PC-3 (cell line): ENCODE results near the gene FOXJ3. TPM values are rescaled to one million over a fixed set of nuclear protein-coding genes. Genes with fewer than 3 reads are reported as not detected.

Experiments
- ATAC-seq: fragments of 200-7000 bp; cut with Tn5 transposase; 2 replicates; pipeline ENCODE4 v1.9.1; 2020; ENCODE audit warnings: mild to moderate bottlenecking, moderate library complexity
- BruUV-seq: library from RNA; stranded (reverse); fragments of 400-500 nt; replicated peaks from 2 replicates; lab custom pipeline; 2021; lab: Mats Ljungman, UMichigan
- CTCF ChIA-PET: fragments of 300-600 bp; sonication (Branson Sonifier 250); formaldehyde crosslinking; loops from one replicate; lab custom pipeline; 2022; ENCODE audit warnings: antibody characterized with exemption; lab: Charles Lee
- POLR2A ChIA-PET: fragments of 300-600 bp; sonication (Branson Sonifier 250); formaldehyde crosslinking; loops from one replicate; lab custom pipeline; 2022; ENCODE audit warnings: antibody characterized with exemption; ENCODE audit not compliant: unreplicated experiment; lab: Charles Lee
- DNase-seq: peaks from one replicate; pipeline ENCODE4 v3.0.0-alpha.2; 2015
- H2AFZ ChIP-seq: fragments of 300-600 bp; sonication (generic); 2 replicates; pipeline ENCODE4 v1.6.0; 2016; ENCODE audit warnings: antibody characterized with exemption, low read length
- H3F3A ChIP-seq: fragments of 300-600 bp; sonication (generic); one replicate; pipeline ENCODE4 v1.6.0; 2017; ENCODE audit warnings: antibody characterized with exemption, low read length, control low read depth, mild to moderate bottlenecking; ENCODE audit not compliant: unreplicated experiment
- H3K27ac ChIP-seq: fragments of 300-600 bp; sonication (generic); 2 replicates; pipeline ENCODE4 v1.5.1; 2016; ENCODE audit warnings: mild to moderate bottlenecking, low read length
- H3K27me3 ChIP-seq: fragments of 300-600 bp; sonication (generic); 2 replicates; pipeline ENCODE4 v1.6.1; 2016; ENCODE audit warnings: low read length, mixed read lengths
- H3K36me3 ChIP-seq: fragments of 300-600 bp; sonication (generic); 2 replicates; pipeline ENCODE4 v1.6.1; 2016; ENCODE audit warnings: low read depth, mixed run types, low read length, mixed read lengths
- H3K4me1 ChIP-seq: fragments of 300-600 bp; sonication (generic); 2 replicates; pipeline ENCODE4 v1.5.1; 2016; ENCODE audit warnings: low read length; ENCODE audit not compliant: insufficient read depth
- H3K4me2 ChIP-seq: fragments of 300-600 bp; sonication (generic); 2 replicates; pipeline ENCODE4 v1.6.0; 2016; ENCODE audit warnings: low read length
- H3K4me3 ChIP-seq: fragments of 300-600 bp; sonication (generic); 2 replicates; pipeline ENCODE4 v1.5.1; 2016; ENCODE audit warnings: mild to moderate bottlenecking, low read length, mixed read lengths
- H3K79me2 ChIP-seq: fragments of 300-600 bp; sonication (generic); 2 replicates; pipeline ENCODE4 v1.6.1; 2017; ENCODE audit warnings: low read length, mixed read lengths
- H3K9ac ChIP-seq: fragments of 300-600 bp; sonication (generic); 2 replicates; pipeline ENCODE4 v1.6.0; 2016; ENCODE audit warnings: mild to moderate bottlenecking, low read length
- H3K9me2 ChIP-seq: fragments of 300-600 bp; sonication (generic); replicated peaks from 2 replicates; pipeline ENCODE4 v1.6.1; 2016; ENCODE audit warnings: mixed run types, low read length, mixed read lengths
- H3K9me3 ChIP-seq: fragments of 300-600 bp; sonication (generic); 2 replicates; pipeline ENCODE4 v1.6.1; 2016; ENCODE audit warnings: low read length, mixed read lengths
- H4K20me1 ChIP-seq: fragments of 300-600 bp; sonication (generic); 2 replicates; pipeline ENCODE4 v1.6.1; 2016; ENCODE audit warnings: low read length, mixed read lengths
- EZH2 ChIP-seq: fragments of 300-600 bp; sonication (generic); IDR thresholded peaks from one replicate; pipeline ENCODE4 v1.6.1; 2017; ENCODE audit warnings: antibody characterized with exemption, mild to moderate bottlenecking, low read length; ENCODE audit not compliant: unreplicated experiment
- EZH2phosphoT487 ChIP-seq: fragments of 300-600 bp; sonication (generic); IDR thresholded peaks from 2 replicates; pipeline ENCODE4 v1.6.1; 2018; ENCODE audit warnings: mild to moderate bottlenecking, antibody characterized with exemption, low read length, borderline replicate concordance
- intact Hi-C: fragments of 100-400 bp; cut with micrococcal nuclease; formaldehyde crosslinking; loops from 2 replicates; pipeline ENCODE4 v1.9.0; 2023
- total RNA-seq: library from RNA; depleted of rRNA; stranded (reverse); fragments of >200 nt; gene quantifications from 2 replicates; pipeline ENCODE4 v1.2.3, GENCODE V29; 2014
- TF ChIP-seq, protein P1 (sequence below): fragments of 300-600 bp; sonication (generic); conservative IDR thresholded peaks from 2 replicates; pipeline ENCODE4 v1.5.1; 2017; ENCODE audit warnings: antibody characterized with exemption, low read depth, mild to moderate bottlenecking, low read length

FOXJ3 gene
- total RNA-seq, 1 experiment from 2014 or later = 23.4 TPM

DNA sequence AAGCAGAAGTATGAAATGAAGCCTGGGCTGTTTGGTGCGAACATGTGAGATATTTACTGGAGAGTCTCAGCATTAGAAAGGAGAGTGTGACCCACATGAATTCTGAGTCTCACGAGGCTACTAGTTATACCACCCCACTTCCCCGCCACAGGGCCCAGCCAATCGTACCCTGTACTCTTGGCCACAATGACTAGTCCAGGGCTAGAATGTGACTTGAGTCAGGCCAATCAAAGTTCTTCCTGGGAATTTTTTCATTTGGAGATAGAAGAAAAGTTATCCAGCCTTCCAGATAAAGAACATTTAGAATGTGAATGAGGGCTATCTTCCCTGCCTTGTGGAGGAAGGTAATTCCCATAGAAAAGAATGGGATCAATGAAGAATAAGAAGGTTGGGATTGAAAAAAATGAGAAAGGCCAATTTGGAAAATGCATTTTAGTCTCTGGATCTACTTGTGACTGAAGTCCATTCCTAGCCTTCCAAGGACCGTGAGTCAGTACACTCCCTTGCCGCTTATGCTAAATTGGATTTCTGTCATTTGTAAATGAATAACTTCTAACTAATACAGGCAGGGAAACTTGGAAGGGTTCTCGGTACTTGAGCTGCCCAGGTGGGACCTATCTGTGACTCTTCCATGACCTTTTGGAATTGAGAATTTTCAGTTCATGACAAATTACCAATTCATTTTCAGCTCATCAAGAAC lies 33.2 kb upstream of the FOXJ3 start:
- CTCF ChIA-PET = no interaction called here
- DNase-seq (no peak), ATAC-seq (no peak)
- no peaks in the 10 kb centered on the region for H3K9me2 ChIP-seq
- H3K27ac ChIP-seq = no peak overlapping the region
- intact Hi-C loops = no loop called here
- no peaks in the 10 kb centered on the region; the same call in 1 of the 2 replicates for H3K27me3 ChIP-seq
- BruUV-seq = no TSS peak
- no peak overlapping the region for H2AFZ ChIP-seq
- H3F3A ChIP-seq = no peaks in the 10 kb centered on the region
- no peaks in the 10 kb centered on the region for H3K4me1 ChIP-seq
- no peak overlapping the region for H3K9ac ChIP-seq
- no peaks in the 10 kb centered on the region for H3K79me2 ChIP-seq
- TF ChIP-seq, protein P1, sequence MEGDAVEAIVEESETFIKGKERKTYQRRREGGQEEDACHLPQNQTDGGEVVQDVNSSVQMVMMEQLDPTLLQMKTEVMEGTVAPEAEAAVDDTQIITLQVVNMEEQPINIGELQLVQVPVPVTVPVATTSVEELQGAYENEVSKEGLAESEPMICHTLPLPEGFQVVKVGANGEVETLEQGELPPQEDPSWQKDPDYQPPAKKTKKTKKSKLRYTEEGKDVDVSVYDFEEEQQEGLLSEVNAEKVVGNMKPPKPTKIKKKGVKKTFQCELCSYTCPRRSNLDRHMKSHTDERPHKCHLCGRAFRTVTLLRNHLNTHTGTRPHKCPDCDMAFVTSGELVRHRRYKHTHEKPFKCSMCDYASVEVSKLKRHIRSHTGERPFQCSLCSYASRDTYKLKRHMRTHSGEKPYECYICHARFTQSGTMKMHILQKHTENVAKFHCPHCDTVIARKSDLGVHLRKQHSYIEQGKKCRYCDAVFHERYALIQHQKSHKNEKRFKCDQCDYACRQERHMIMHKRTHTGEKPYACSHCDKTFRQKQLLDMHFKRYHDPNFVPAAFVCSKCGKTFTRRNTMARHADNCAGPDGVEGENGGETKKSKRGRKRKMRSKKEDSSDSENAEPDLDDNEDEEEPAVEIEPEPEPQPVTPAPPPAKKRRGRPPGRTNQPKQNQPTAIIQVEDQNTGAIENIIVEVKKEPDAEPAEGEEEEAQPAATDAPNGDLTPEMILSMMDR = no peak
- no peak for TF ChIP-seq EZH2
- no peak for TF ChIP-seq EZH2phosphoT487
- POLR2A ChIA-PET = no interaction called here
- H3K4me3 ChIP-seq = no peak overlapping the region
- no peaks in the 10 kb centered on the region for H3K9me3 ChIP-seq
- no peaks in the 10 kb centered on the region for H4K20me1 ChIP-seq
- H3K36me3 ChIP-seq = no peaks in the 10 kb centered on the region
- no peak overlapping the region for H3K4me2 ChIP-seq

DNA sequence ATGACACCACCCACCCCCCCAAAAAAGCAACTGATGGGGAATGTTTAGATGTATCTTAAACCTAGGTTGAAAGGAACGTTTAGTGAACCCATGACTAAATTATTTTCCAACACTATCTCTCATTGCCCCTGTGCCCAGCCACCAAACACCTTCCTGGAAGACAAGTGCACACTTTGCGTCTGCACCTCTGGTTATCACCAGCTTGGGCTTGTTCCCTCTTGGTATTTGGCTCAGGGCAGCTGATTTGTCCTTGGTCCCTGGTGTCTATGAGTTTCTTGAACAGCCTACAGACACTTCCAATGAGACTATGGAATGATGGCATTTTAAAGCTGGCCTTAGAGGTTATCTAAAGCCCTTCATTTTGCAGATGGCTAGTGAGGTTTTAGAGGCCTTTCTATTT lies 30.1 kb upstream of the FOXJ3 start:
- Histone ChIP-seq H3K36me3 (no peaks in the 10 kb centered on the region), H4K20me1 (no peaks in the 10 kb centered on the region), H3K27ac (no peak overlapping the region), H3K79me2 (no peaks in the 10 kb centered on the region), H3K4me3 (no peak overlapping the region), H3K4me1 (no peaks in the 10 kb centered on the region), H2AFZ (no peak overlapping the region), H3K9ac (no peak overlapping the region), H3K9me3 (no peaks in the 10 kb centered on the region), H3K9me2 (no peaks in the 10 kb centered on the region), H3K4me2 (no peak overlapping the region), H3F3A (no peaks in the 10 kb centered on the region), H3K27me3 (no peaks in the 10 kb centered on the region)
- POLR2A ChIA-PET = interaction anchor here (0.6 kb wide), 1 partner anchor 15 kb away, joined by 8 read pairs; no protein-coding TSS in a partner anchor
- TF ChIP-seq, protein P1 = no peak
- no peak for TF ChIP-seq EZH2
- no peak for TF ChIP-seq EZH2phosphoT487
- ATAC-seq (no peak), DNase-seq (no peak)
- intact Hi-C loops = no loop called here
- BruUV-seq = no TSS peak
- CTCF ChIA-PET = no interaction called here

DNA sequence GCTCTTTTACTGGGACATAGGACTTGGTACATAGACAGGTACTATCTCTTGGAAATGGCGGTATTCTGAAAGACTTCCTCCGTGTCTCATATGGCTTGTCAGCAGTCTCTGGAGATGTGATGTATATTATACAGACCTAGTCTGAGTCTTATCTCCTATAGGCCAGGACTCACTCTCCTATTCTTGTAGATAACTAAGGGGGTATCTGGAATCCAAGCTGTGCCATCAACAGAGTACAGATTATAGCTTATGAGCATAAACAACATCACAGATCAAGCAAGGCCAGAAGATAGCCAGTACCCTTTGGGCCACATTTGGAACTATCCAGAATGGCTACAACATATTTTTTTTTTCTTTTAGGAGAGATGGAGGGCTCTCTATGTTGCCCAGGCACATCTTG lies 29.5 kb upstream of the FOXJ3 start:
- Histone ChIP-seq H2AFZ (no peak overlapping the region), H3K79me2 (no peaks in the 10 kb centered on the region), H3K9ac (no peak overlapping the region), H3K4me1 (no peaks in the 10 kb centered on the region), H3K36me3 (no peaks in the 10 kb centered on the region), H3K4me2 (no peak overlapping the region), H3K27me3 (no peaks in the 10 kb centered on the region), H3K27ac (no peak overlapping the region), H3K9me2 (no peaks in the 10 kb centered on the region), H3K9me3 (no peaks in the 10 kb centered on the region), H3F3A (no peaks in the 10 kb centered on the region), H4K20me1 (no peaks in the 10 kb centered on the region), H3K4me3 (no peak overlapping the region)
- ATAC-seq (no peak), DNase-seq (no peak)
- no TSS peak for BruUV-seq
- POLR2A ChIA-PET = interaction anchor here (0.6 kb wide), 1 partner anchor 15 kb away, joined by 8 read pairs; no protein-coding TSS in a partner anchor
- TF ChIP-seq EZH2 = no peak
- TF ChIP-seq, protein P1 = no peak
- TF ChIP-seq EZH2phosphoT487 = no peak
- CTCF ChIA-PET = no interaction called here
- intact Hi-C loops = no loop called here
